AG10803 (cell line): ENCODE results near the gene TMEM209.

Experiments used
- DNase-seq: peaks from one replicate; pipeline ENCODE4 v3.0.0; 2010; ENCODE audit warnings: low read depth
- H3K4me3 ChIP-seq: 2 replicates; pipeline ENCODE4 v1.5.1; 2011; ENCODE audit warnings: mild to moderate bottlenecking, low read length, control low read depth
- CTCF ChIP-seq: conservative IDR thresholded peaks from 2 replicates; pipeline ENCODE4 v1.5.1; 2011; ENCODE audit warnings: mild to moderate bottlenecking, low read length, control low read depth, inconsistent platforms

Gene TMEM209

GRCh38 chr7:130134726-130135125, 70.5 kb downstream of the TMEM209 start:
- H3K4me3 ChIP-seq, result no peak overlapping the region
- no peak for TF ChIP-seq CTCF
- no peak for DNase-seq

- no peak overlapping the region for H3K4me3 ChIP-seq
- no peak for DNase-seq
- no peak for TF ChIP-seq CTCF
Measured at GRCh38 chr7:130134106-130134636, 71.0 kb downstream of the TMEM209 start.

- DNase-seq, result no peak
- H3K4me3 ChIP-seq, result no peak overlapping the region
- no peak for TF ChIP-seq CTCF
Measured at GRCh38 chr7:130133029-130133782, 72.0 kb downstream of the TMEM209 start.

- H3K4me3 ChIP-seq, result no peak overlapping the region
- DNase-seq, result no peak
- TF ChIP-seq CTCF, result no peak
Measured at GRCh38 chr7:130131964-130132875, 73.0 kb downstream of the TMEM209 start.

GRCh38 chr7:130131191-130131834, 73.9 kb downstream of the TMEM209 start:
- no peak for TF ChIP-seq CTCF
- DNase-seq, result no peak
- H3K4me3 ChIP-seq, result no peak overlapping the region

GRCh38 chr7:130129011-130129411, 76.2 kb downstream of the TMEM209 start:
- TF ChIP-seq CTCF, result no peak
- DNase-seq, result no peak
- no peak overlapping the region for H3K4me3 ChIP-seq
